ES-I3 (cell line): ENCODE data around the gene ERN1.

Experiments
- H3K36me3 ChIP-seq: 2 replicates; pipeline ENCODE4 v1.6.1; 2013; ENCODE audit warnings: mild to moderate bottlenecking, low read length, control low read depth, moderate library complexity; ENCODE audit not compliant: insufficient read depth
- H3K4me1 ChIP-seq: 2 replicates; pipeline ENCODE4 v1.6.1; 2013; ENCODE audit warnings: mild to moderate bottlenecking, control low read depth, low read length; ENCODE audit not compliant: insufficient read depth
- H3K9ac ChIP-seq: 2 replicates; pipeline ENCODE4 v1.6.1; 2013; ENCODE audit warnings: low read depth, mild to moderate bottlenecking, low read length, moderate library complexity
- H3K9me3 ChIP-seq: 2 replicates; pipeline ENCODE4 v1.6.1; 2013; ENCODE audit warnings: mild to moderate bottlenecking, low read length, moderate library complexity; ENCODE audit not compliant: control insufficient read depth, insufficient read depth

Gene ERN1

DNA sequence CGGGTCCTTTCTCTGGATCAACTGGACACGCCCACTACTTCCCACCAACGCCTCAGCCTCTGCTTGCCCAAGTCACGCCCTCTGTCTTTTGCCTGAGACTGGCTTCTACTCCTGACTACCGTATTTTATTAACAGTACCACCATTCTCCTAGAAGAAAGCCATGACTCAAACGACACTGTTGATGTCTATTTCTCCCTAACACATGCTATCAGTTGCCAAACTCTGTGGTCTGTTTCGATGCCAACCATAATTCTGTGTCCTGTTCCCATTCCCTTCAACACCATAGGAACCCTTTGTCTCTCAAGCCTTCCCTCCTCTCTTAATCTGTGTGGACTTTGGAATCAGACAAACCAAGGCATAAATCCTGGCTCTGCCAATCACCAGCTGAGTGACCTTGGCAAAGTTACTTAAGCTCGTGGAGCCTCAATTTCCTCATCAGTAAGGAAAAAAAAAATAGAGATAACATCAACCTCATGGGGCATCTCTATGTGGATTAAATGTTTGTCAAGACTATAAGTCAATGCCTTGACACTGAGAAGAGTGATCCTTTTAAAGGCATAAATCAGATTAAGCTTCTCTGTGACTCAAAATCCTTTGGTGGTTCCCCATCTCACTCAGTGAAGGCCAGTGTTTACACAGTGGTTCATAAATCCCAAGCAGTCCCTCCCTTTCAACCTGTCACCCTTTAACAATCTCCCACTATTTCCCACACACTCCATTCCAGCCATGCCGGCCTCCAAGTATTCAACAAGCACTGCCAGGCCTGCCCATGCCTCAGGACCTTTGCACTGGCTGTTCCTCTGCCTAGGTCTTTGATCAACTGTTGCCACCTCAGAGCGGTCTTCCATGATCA is 45.6 kb downstream of the ERN1 start:
- Histone ChIP-seq H3K9ac (no peak overlapping the region), H3K36me3 (no peaks in the 10 kb centered on the region), H3K4me1 (peaks cover 38% of the 10 kb centered on the region), H3K9me3 (no peaks in the 10 kb centered on the region)

DNA sequence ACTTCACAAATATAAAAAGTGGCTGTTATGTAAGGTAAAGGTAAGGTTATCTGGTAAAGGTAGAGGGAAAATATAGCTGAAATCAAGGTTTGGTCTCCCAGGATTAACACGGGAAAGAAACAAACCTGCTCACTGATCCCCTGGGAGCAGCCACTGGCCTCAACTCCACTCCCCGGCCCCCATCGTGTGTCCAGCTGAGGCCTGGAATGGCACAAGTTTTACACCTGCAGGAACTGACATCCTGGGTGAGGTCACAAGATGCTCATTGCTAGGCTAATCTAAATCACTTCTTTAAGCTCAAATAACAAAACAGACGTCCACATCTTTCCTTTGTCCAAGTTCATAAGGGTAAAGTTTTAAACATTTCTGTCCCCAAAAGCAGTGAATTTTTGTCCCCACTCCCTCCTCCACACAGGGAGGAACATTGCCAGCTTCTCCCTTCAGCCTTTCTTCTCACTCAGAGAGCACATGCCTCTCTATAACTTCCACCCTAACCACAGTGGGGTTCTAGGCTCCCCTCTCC is 46.3 kb downstream of the ERN1 start:
- H3K4me1 ChIP-seq: peaks cover 38% of the 10 kb centered on the region
- H3K9me3 ChIP-seq: no peaks in the 10 kb centered on the region
- no peak overlapping the region for H3K9ac ChIP-seq
- H3K36me3 ChIP-seq: no peaks in the 10 kb centered on the region; the same call in 1 of the 2 replicates

DNA sequence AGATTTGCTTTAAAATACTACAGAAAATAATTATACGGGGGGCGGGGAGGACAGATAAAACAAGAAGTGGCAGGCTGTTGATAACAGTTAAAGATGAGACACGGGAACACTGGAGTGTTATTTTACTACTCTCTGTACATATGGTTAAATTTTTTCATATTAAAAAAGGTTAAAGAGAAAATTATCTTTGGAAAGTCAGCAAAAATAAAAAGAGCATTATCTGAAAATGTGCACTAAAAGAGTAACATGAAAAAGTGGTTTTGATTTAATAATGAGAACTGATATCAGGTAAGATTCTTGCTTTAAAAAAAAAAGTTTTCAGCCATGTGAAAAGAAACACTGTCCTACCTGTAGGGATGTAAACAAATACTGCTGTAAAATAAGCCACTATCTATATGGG is 46.9 kb downstream of the ERN1 start:
- Histone ChIP-seq H3K9me3 (no peaks in the 10 kb centered on the region), H3K4me1 (peaks cover 38% of the 10 kb centered on the region), H3K36me3 (no peaks in the 10 kb centered on the region; the same call in 1 of the 2 replicates), H3K9ac (no peak overlapping the region)

DNA sequence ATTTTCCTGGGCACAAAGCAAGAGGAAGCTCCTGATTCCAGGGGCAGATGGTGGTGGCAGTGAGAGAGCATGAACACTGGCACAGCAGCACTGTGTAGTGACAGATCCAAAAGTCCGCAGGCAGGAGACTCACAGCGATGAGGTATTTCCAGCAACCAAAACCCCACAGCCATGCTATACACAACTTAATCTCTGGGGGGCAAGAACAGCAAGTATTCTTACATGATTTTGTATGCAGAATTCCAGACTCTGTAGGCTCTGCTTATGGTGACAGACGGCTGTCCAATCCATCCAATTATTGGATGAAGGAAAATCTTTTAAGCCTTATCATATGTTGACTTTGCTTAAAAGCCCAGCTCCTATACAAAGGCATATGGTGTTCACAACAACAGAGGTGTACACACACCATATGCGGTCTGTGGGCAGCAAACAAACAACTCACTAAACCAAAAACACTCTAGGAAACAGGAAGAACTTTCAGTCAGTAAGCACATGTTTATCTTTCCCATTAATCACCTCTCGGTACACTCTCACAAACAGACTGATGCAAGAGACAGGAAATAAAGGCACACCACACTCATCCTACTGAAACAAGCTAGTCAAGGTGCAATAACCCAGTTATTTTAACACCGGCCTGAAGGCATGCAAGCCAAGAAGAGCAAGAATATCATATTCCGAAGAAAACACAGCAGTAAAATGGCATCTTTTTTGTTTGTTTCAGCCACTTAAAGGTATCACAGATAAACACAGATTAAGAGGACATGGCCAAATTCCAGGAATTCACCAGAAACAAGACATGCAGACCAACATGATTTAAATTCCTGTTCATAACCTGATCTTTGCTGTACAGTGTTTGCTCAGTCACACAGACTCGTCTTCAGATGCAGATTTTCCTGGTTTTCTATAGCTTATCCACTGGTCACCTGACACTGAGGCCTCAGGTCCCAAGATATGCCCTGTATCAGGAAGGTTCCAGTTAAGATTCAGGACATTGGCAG is 47.8 kb downstream of the ERN1 start:
- no peak overlapping the region for H3K9ac ChIP-seq
- H3K36me3 ChIP-seq: no peaks in the 10 kb centered on the region; the same call in 1 of the 2 replicates
- H3K9me3 ChIP-seq: no peaks in the 10 kb centered on the region
- H3K4me1 ChIP-seq: peaks cover 38% of the 10 kb centered on the region

DNA sequence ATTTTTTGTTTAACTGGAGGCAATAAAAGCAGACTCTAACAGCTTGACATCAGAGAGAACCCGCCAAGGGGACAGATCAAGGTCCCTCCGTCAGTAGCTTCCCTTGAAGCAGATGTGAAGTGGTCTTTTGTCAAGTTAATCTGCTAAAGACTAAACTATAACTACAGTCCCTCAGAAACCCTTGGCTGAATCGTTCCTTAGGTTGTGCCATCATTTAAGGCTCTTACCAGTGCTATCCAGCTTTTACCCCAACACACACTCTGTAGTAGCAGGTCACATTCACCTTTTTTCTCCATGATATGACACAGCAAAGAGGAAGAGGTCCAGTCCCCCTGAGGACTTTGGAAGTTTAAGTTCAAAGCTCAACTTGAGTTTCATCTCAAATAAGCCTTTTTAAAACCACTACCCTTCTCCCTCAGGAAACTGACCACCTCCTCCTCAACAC is 49.7 kb downstream of the ERN1 start:
- Histone ChIP-seq H3K36me3 (no peaks in the 10 kb centered on the region; the same call in 1 of the 2 replicates), H3K9ac (no peak overlapping the region), H3K9me3 (no peaks in the 10 kb centered on the region), H3K4me1 (peaks cover 27% of the 10 kb centered on the region)

DNA sequence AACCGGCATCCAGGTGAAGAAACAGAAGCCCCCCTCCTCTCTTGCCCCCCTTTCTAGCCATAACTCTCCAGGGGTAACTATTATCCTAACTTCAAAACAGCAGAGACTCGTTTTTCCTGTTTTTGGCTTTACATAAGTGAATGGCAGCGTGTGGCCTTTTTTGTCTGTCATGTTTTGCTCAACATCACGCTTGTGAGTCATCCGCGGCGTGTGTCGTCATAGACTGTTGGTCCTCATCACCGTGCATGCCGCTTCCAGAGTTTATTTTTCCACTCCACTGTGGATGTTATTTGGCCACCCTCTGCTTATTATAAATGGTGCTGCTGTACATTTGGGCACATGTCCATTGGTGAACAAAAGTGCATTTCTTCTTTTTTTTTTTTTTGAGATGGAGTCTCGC is 52.6 kb downstream of the ERN1 start:
- no peaks in the 10 kb centered on the region for H3K9me3 ChIP-seq
- no peaks in the 10 kb centered on the region; the same call in 1 of the 2 replicates for H3K36me3 ChIP-seq
- no peak overlapping the region for H3K9ac ChIP-seq
- H3K4me1 ChIP-seq: peaks cover 9% of the 10 kb centered on the region

DNA sequence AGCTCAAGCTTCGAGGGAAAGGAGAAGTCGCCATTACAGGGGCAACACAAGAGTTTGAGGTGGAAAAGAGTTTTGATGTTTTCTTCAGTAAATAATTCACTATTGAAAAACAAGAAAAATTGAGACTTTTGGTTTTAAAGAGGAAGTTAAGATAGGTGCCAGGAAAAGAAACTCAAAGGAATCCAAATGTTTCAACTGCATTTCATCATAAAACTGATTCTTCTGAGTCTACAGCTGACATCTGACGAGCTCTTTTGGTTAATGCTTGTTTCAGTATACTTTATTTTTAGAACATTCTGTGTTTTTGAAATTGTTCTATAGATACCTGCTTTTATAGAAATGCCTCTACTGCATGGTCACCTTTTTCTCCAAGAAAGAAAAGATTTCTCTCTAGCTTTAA is 54.0 kb downstream of the ERN1 start:
- H3K9ac ChIP-seq: no peak overlapping the region
- no peaks in the 10 kb centered on the region; the same call in 1 of the 2 replicates for H3K4me1 ChIP-seq
- H3K9me3 ChIP-seq: no peaks in the 10 kb centered on the region
- peaks cover 3% of the 10 kb centered on the region for H3K36me3 ChIP-seq

DNA sequence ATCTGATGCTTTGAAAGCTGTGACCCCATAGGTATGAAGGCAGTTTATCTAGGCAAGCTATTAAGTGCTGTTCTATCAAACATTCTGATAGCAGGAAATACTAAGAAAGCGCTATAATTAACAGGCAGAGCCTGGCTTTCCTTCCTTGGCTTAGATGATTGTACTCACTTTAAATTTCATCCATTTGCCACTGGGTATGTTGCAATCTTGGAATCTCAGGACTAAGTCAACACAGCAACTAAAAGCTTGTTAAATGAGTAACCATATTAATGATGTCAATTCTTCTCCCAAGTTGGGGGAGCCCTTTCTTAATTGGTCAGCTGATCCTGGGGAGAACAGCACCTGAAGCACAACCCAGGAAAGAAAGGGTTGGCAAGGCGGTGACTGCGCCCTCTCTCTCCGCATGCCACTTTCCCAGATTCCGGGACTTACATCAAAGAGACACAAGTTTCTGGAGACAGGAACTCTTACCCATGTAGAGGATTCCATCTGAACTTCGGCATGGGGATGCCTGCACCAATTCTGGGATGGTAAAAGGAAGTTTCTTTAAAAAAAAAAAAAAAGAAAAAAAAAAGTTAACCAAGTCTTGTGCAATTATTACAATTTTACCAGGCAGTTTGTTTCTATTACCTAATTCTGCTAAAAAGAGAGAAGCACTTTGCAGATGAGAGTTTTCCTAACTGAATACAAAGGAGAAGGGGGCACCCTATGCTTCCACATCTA is 55.1 kb downstream of the ERN1 start:
- peaks cover 13% of the 10 kb centered on the region for H3K36me3 ChIP-seq
- no peaks in the 10 kb centered on the region; the same call in 1 of the 2 replicates for H3K4me1 ChIP-seq
- no peaks in the 10 kb centered on the region for H3K9me3 ChIP-seq
- H3K9ac ChIP-seq: no peak overlapping the region

DNA sequence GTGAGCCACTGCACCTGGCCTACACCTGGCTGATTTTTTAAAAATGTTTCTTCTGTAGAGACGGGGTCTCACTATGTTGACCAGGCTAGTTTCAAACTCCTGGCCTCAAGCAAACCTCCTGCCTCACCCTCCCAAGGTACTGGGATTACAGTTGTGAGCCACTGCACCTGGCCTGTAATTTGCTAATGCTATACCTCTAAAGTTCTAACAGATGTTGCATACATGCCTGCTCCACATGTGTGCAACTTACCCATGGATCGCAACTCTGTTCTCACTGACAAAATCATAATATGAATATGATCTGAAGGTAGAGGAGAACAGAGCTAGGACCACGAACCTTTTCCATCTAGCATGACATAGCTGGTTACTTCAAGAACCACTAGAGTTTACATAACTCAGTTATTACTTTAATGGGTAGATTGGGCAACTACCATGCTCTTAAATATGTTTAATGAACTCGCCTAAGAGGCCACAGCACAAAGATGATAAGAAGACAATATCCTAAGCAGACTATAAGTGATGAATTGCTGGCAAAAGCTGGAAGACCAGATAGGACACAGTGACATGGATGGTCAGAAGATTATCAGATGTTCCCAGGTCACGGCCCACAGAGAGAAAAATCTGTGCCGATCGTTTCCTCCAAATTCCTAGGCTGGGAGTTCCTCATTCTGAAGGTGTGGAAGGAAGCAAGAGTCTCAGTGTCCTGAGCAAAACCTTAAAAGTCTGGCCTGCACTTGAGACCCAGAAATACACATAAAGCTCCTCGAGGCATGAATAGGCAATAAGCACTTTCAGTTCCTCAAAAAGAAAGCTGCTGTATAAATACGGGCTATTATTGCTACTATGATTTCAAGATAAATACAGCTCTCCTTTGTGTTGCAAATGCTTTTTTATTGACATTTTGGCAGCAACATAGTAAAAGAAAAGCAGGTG is 55.9 kb downstream of the ERN1 start:
- Histone ChIP-seq H3K36me3 (peaks cover 16% of the 10 kb centered on the region), H3K4me1 (no peaks in the 10 kb centered on the region; the same call in 1 of the 2 replicates), H3K9me3 (peaks cover 6% of the 10 kb centered on the region; the same call in 1 of the 2 replicates), H3K9ac (no peak overlapping the region)

DNA sequence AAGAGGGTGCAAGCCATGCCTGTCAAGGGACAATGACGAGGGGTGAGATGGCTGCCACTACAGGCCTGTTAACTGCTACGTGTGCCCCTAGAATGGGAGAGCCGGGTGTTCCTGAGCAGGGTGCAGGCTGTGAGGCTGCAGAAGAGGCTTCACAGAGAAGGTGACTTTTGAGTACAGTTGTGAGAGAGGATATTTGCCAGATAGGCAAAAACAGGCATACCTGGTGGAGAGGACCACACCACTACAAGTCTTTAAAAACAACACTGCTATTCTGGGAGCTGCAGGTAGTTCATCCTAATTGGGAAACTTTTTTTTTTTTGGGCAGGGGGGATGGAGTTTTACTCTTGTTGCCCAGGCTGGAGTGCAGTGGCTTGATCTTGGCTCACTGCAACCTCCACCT is 58.8 kb downstream of the ERN1 start:
- peaks cover 16% of the 10 kb centered on the region for H3K36me3 ChIP-seq

DNA sequence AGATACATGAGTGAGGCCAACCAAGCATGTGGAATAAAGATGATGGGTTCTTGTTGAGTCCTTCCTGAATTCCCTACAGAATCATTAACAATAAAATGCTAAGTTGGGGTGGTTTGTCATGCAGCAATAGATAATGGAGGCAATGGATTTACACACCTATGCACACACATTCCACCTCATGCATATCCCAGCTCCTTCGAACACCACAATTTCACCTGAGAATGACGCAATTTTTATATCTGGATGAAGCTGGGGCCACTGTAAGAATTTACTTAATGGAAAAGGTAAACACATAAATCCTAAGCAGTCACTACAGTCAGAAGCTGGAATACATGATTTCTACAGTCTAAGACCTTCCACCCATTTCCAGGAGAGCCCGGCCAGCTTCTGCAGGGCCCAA is 59.7 kb downstream of the ERN1 start:
- Histone ChIP-seq H3K9ac (no peak overlapping the region), H3K4me1 (no peaks in the 10 kb centered on the region; the same call in 1 of the 2 replicates), H3K36me3 (peaks cover 16% of the 10 kb centered on the region), H3K9me3 (peaks cover 12% of the 10 kb centered on the region)

More for the DNA sequence above, 58.8 kb downstream of the ERN1 start:
- H3K9me3 ChIP-seq: peaks cover 12% of the 10 kb centered on the region
- no peaks in the 10 kb centered on the region; the same call in 1 of the 2 replicates for H3K4me1 ChIP-seq
- H3K9ac ChIP-seq: no peak overlapping the region

DNA sequence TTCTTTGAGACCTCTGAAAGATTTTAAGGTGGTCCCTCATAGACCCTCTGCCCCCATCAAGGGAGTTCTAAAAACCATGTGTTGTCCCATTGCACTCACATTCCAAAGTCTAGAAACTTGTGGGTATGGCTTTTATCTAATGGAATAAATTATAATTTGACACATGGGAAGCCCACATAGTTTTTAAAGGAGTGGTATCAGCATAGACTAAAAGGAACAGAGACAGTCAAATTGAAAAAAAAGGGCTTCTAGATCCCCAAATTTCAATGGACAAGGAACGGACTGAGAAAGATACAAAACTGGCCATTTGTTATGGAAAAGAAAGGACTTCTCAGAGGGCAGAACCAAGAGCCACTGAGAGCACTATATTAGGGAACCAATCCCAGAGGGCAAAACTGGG is 60.8 kb downstream of the ERN1 start:
- Histone ChIP-seq H3K9me3 (peaks cover 12% of the 10 kb centered on the region), H3K4me1 (no peaks in the 10 kb centered on the region), H3K9ac (no peak overlapping the region), H3K36me3 (peaks cover 16% of the 10 kb centered on the region)

DNA sequence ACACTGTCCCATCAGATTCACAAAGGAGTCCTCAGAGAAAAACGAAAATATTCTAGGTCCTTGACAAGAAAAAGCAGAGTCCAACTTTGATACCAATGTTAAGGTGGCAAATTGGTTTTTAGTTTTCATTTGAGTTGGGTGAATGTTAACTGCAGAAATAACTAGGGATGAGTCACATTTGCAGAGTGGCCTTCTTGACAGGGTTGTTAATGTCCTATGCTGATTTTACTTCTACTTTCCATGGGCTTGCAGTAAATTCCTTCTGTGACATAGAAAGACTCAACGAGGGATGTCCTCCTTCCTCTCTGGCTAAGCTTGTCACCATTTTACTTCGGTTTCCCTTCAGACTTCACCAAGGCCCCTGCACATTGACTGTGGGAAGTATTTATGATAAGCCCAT is 62.3 kb downstream of the ERN1 start:
- H3K4me1 ChIP-seq: no peaks in the 10 kb centered on the region
- H3K9ac ChIP-seq: no peak overlapping the region
- peaks cover 16% of the 10 kb centered on the region for H3K36me3 ChIP-seq
- peaks cover 12% of the 10 kb centered on the region for H3K9me3 ChIP-seq
